Measurements from ENCODE around the gene PNPLA3. TPM values are rescaled to one million over a fixed set of nuclear protein-coding genes. Genes with fewer than 3 reads are reported as not detected.

The PNPLA3 gene
- total and polyA plus RNA-seq, 9 of the 15 experiments (the other 6 are each of a cell fraction or from before 2014, with no cell fraction given) = 0.20 to 0.48 (median 0.38) TPM; not detected in 6

- Histone ChIP-seq H2AFZ (ENCODE audit: low read depth, low read length) (peak overlapping the region; percentile 80), H3K79me2 (ENCODE audit: control insufficient read depth, insufficient read depth, low read length) (no peaks in the 10 kb centered on the region), H3K27ac (ENCODE audit: extremely low read depth, low read depth, low read length) (no peak overlapping the region), H3K4me1 (replicated peaks in 1 of 2; ENCODE audit: control insufficient read depth in 2 of 2, insufficient read depth in 2 of 2, low read length in 2 of 2) (peaks cover 0 to 9% of the 10 kb centered on the region in 2 experiments; a peak in 3 of 5 replicates), H3K9me1 (ENCODE audit: control insufficient read depth, insufficient read depth, low read length) (no peaks in the 10 kb centered on the region), H4K20me1 (replicated peaks; ENCODE audit: control insufficient read depth, insufficient read depth, low read length) (no peaks in the 10 kb centered on the region), H3K4me3 (no peak overlapping the region), H3K9ac (ENCODE audit: insufficient read depth in 1 of 2, low read depth in 2 of 2, low read length in 2 of 2) (no peak overlapping the region), H3K27me3 (ENCODE audit: control insufficient read depth in 2 of 2, insufficient read depth in 2 of 2, low read length in 2 of 2) (peaks cover 0 to 12% of the 10 kb centered on the region in 2 experiments; a peak in 1 of 5 replicates), H3K4me2 (ENCODE audit: insufficient read depth, low read length) (peak overlapping the region; percentile 63), H3K9me3 (replicated peaks; ENCODE audit: control insufficient read depth, insufficient read depth, low read depth, low read length) (no peaks in the 10 kb centered on the region), H3K36me3 (ENCODE audit: control insufficient read depth, insufficient read depth, low read length) (no peaks in the 10 kb centered on the region)
- FAIRE-seq (no peak), ATAC-seq (peak; percentile 88), DNase-seq (ENCODE audit: extremely low read depth in 1 of 4, low spot score in 3 of 4) (peak; percentile 26 to 33 (median 30))
- CTCF ChIA-PET (ENCODE audit: low intra/inter-chr PET ratio) = interaction anchor here (1.8 kb wide), 1 partner anchor 63 kb away, joined by 4 read pairs; no protein-coding TSS in a partner anchor
- BruUV-seq (replicated peaks) = no TSS peak
- in situ Hi-C loops (cut with MboI) = no loop called here
- 16% methylated on average over 6 of the region's 7 CpGs for WGBS (ENCODE audit: insufficient coverage, low coverage, missing lambda C conversion rate)
- POLR2A ChIA-PET = interaction anchor here (0.9 to 1.4 kb wide), 2 partner anchors 9 to 15 kb away, joined by 3 to 7 read pairs; partner anchors contain the start of gene SAMM50
- TF ChIP-seq TEAD1 (CRISPR knock-in tag; IDR thresholded peaks at IDR 0.05) (no peak), CREM (IDR thresholded peaks at IDR 0.05; ENCODE audit: low read depth) (0 out of 2 replicates have a peak, but pooled peaks have one; percentile 17), CTCF (IDR thresholded peaks at IDR 0.05 in 2 of 3, conservative IDR thresholded peaks at IDR 0.05 in 1 of 3; ENCODE audit: insufficient read depth in 2 of 3, low read depth in 1 of 3, low read length in 3 of 3) (peak in 2 of 3 experiments; percentile 35 to 54; a peak in 4 of 6 replicates)
- intact Hi-C loops (cut with micrococcal nuclease) = no loop called here
Observed at GRCh38 chr22:43946384-43946667, 22.7 kb downstream of the PNPLA3 start.

Measured in K562 (cell line).